H9 (cell line): ENCODE measurements around the gene GNAI2. TPM values are rescaled to one million over a fixed set of nuclear protein-coding genes. Genes with fewer than 3 reads are reported as not detected.

Experiments used
- DNase-seq: peaks from one replicate; pipeline ENCODE4 v3.0.0-alpha.2; 2017
- H2AFZ ChIP-seq: one replicate; pipeline ENCODE4 v1.6.1; 2013; ENCODE audit warnings: mild to moderate bottlenecking, low read length, control low read depth, moderate library complexity
- H2AK5ac ChIP-seq: 2 replicates; pipeline ENCODE4 v1.6.1; 2013; ENCODE audit warnings: low read length, control low read depth, mixed read lengths; ENCODE audit not compliant: insufficient read length
- H2BK120ac ChIP-seq: one replicate; pipeline ENCODE4 v1.6.1; 2013; ENCODE audit warnings: low read depth, mild to moderate bottlenecking, low read length, control low read depth, inconsistent platforms; ENCODE audit not compliant: poor library complexity, severe bottlenecking
- H2BK12ac ChIP-seq: 2 replicates; pipeline ENCODE4 v1.6.1; 2013; ENCODE audit warnings: low read length, control low read depth, mixed read lengths, low read depth; ENCODE audit not compliant: insufficient read length
- H2BK15ac ChIP-seq: 2 replicates; pipeline ENCODE4 v1.6.1; 2013; ENCODE audit warnings: low read depth, low read length, control low read depth
- H2BK20ac ChIP-seq: one replicate; pipeline ENCODE4 v1.6.1; 2013; ENCODE audit warnings: low read depth, mild to moderate bottlenecking, low read length, control low read depth, inconsistent platforms; ENCODE audit not compliant: poor library complexity, severe bottlenecking
- H2BK5ac ChIP-seq: 2 replicates; pipeline ENCODE4 v1.6.1; 2013; ENCODE audit warnings: low read length, control low read depth, mixed read lengths; ENCODE audit not compliant: insufficient read length
- H3K14ac ChIP-seq: 2 replicates; pipeline ENCODE4 v1.6.1; 2013; ENCODE audit warnings: low read length, control low read depth; ENCODE audit not compliant: insufficient read depth
- H3K18ac ChIP-seq: 2 replicates; pipeline ENCODE4 v1.6.1; 2013; ENCODE audit warnings: low read depth, mild to moderate bottlenecking, mixed read lengths, low read length, control low read depth; ENCODE audit not compliant: insufficient read length
- H3K23ac ChIP-seq: 2 replicates; pipeline ENCODE4 v1.6.1; 2013; ENCODE audit warnings: low read length, control low read depth, mixed read lengths, low read depth; ENCODE audit not compliant: insufficient read length
- H3K23me2 ChIP-seq: 2 replicates; pipeline ENCODE4 v1.6.1; 2013; ENCODE audit warnings: low read depth, mild to moderate bottlenecking, mixed read lengths, low read length, control low read depth; ENCODE audit not compliant: insufficient read length, poor library complexity, severe bottlenecking
- H3K27ac ChIP-seq: 2 replicates; pipeline ENCODE4 v1.5.1; 2013; ENCODE audit warnings: low read length, control low read depth, mixed read lengths, low read depth; ENCODE audit not compliant: insufficient read length
- H3K27me3 ChIP-seq: 2 replicates; pipeline ENCODE4 v1.6.1; 2013; ENCODE audit warnings: low read length, control low read depth, inconsistent platforms; ENCODE audit not compliant: insufficient read depth
- H3K4ac ChIP-seq: 2 replicates; pipeline ENCODE4 v1.6.1; 2013; ENCODE audit warnings: low read depth, mild to moderate bottlenecking, control low read depth, inconsistent platforms, low read length, moderate library complexity
- H3K4me1 ChIP-seq: 2 replicates; pipeline ENCODE4 v1.6.1; 2013; ENCODE audit warnings: low read length, control low read depth, inconsistent platforms; ENCODE audit not compliant: insufficient read depth
- H3K4me2 ChIP-seq: 2 replicates; pipeline ENCODE4 v1.6.1; 2013; ENCODE audit warnings: low read length, control low read depth, mixed read lengths; ENCODE audit not compliant: insufficient read length, insufficient read depth
- H3K56ac ChIP-seq: 2 replicates; pipeline ENCODE4 v1.6.1; 2013; ENCODE audit warnings: low read depth, mild to moderate bottlenecking, mixed read lengths, low read length, control low read depth; ENCODE audit not compliant: insufficient read length
- H3K79me1 ChIP-seq: 2 replicates; pipeline ENCODE4 v1.6.1; 2013; ENCODE audit warnings: low read depth, mild to moderate bottlenecking, moderate library complexity, low read length, control low read depth, inconsistent platforms; ENCODE audit not compliant: insufficient read depth, poor library complexity, severe bottlenecking
- H3K79me2 ChIP-seq: 2 replicates; pipeline ENCODE4 v1.6.1; 2013; ENCODE audit warnings: low read length, control low read depth, inconsistent platforms; ENCODE audit not compliant: insufficient read depth
- H3K9ac ChIP-seq: 2 replicates; pipeline ENCODE4 v1.6.1; 2013; ENCODE audit warnings: low read length, control low read depth, mixed read lengths; ENCODE audit not compliant: insufficient read length; ENCODE audit errors: extremely low read depth
- H3K9me3 ChIP-seq: one replicate; pipeline ENCODE4 v1.6.1; 2013; ENCODE audit warnings: low read depth, low read length, inconsistent platforms; ENCODE audit not compliant: control insufficient read depth
- H3T11ph ChIP-seq: one replicate; pipeline ENCODE4 v1.6.1; 2013; ENCODE audit warnings: mild to moderate bottlenecking, low read length, control low read depth, inconsistent platforms
- H4K20me1 ChIP-seq: one replicate; pipeline ENCODE4 v1.6.1; 2013; ENCODE audit not compliant: control insufficient read depth, insufficient read length, insufficient read depth
- H4K5ac ChIP-seq: 2 replicates; pipeline ENCODE4 v1.6.1; 2013; ENCODE audit warnings: low read depth, mild to moderate bottlenecking, mixed read lengths, low read length, control low read depth; ENCODE audit not compliant: insufficient read length
- H4K8ac ChIP-seq: replicated peaks from 2 replicates; pipeline ENCODE4 v1.6.1; 2013; ENCODE audit warnings: low read length, control low read depth, mixed read lengths, low read depth; ENCODE audit not compliant: insufficient read length
- H4K91ac ChIP-seq: 2 replicates; pipeline ENCODE4 v1.6.1; 2013; ENCODE audit warnings: low read depth, mild to moderate bottlenecking, moderate library complexity, mixed read lengths, low read length, control low read depth; ENCODE audit not compliant: insufficient read length
- H3K27ac Mint-ChIP-seq, 3 experiments: 2 replicates in 2 of 3; 3 replicates in 1 of 3; pipeline ENCODE4 v1.8.0; 2020 to 2021; ENCODE audit warnings: mixed read lengths in 3 of 3, mild to moderate bottlenecking in 1 of 3, moderate library complexity in 1 of 3
- H3K27me3 Mint-ChIP-seq: 2 replicates; pipeline ENCODE4 v1.8.0; 2021; ENCODE audit warnings: low read depth, mild to moderate bottlenecking, moderate library complexity, mixed read lengths
- H3K36me3 Mint-ChIP-seq, 3 experiments: 2 replicates in 2 of 3; 3 replicates in 1 of 3; pipeline ENCODE4 v1.8.0; 2020 to 2021; ENCODE audit warnings: low read depth in 3 of 3, mixed read lengths in 3 of 3; ENCODE audit not compliant: insufficient read depth in 1 of 3
- H3K4me1 Mint-ChIP-seq, 2 experiments: 2 replicates each; pipeline ENCODE4 v1.8.0; 2020; ENCODE audit warnings: mixed read lengths in 2 of 2
- H3K4me3 Mint-ChIP-seq, 2 experiments: 2 replicates in 1 of 2; 3 replicates in 1 of 2; pipeline ENCODE4 v1.8.0; 2020 to 2021; ENCODE audit warnings: mild to moderate bottlenecking in 2 of 2, mixed read lengths in 2 of 2, moderate library complexity in 1 of 2
- H3K9me3 Mint-ChIP-seq, 2 experiments: 2 replicates in 1 of 2; 3 replicates in 1 of 2; pipeline ENCODE4 v1.8.0; 2020; ENCODE audit warnings: mild to moderate bottlenecking in 2 of 2, mixed read lengths in 2 of 2, moderate library complexity in 1 of 2
- WGBS: extraction: QIAGEN DNeasy Blood & Tissue Kit; methylation state at CpG from one replicate; pipeline ENCODE4 v1.1.7; 2013; ENCODE audit warnings: missing lambda C conversion rate, low lambda C conversion rate, mixed read lengths; ENCODE audit not compliant: insufficient read length; ENCODE audit errors: extremely low coverage; 5-methylcytosine and 5-hydroxymethylcytosine counted together
- total RNA-seq: library from RNA; stranded (reverse); gene quantifications from 2 replicates; pipeline ENCODE4 v1.2.1, GENCODE V29; 2021
- TF ChIP-seq, protein P1 (sequence below): fragments of 200-600 bp; sonication (generic); conservative IDR thresholded peaks from 3 replicates; pipeline ENCODE4 v1.8.0; 2021; ENCODE audit warnings: antibody characterized with exemption, mild to moderate bottlenecking

GNAI2 gene
- total RNA-seq, 1 experiment from 2014 or later = 218 TPM

GRCh38 chr3:50193286-50193685 lies 42.7 kb upstream of the GNAI2 start:
- Histone ChIP-seq H4K91ac (no peak overlapping the region), H2AK5ac (no peak overlapping the region), H3K4me1 (no peaks in the 10 kb centered on the region), H3K27me3 (no peaks in the 10 kb centered on the region; the same call in 1 of the 2 replicates), H3K23me2 (no peaks in the 10 kb centered on the region), H3K9ac (no peak overlapping the region), H4K5ac (no peak overlapping the region), H3K27ac (no peak overlapping the region), H3K4me2 (no peak overlapping the region), H3K14ac (no peak overlapping the region), H2BK20ac (no peak overlapping the region), H3K79me1 (no peaks in the 10 kb centered on the region), H3T11ph (no peak overlapping the region), H4K20me1 (no peaks in the 10 kb centered on the region), H2BK12ac (no peak overlapping the region), H4K8ac (no peak overlapping the region), H3K9me3 (no peaks in the 10 kb centered on the region), H3K23ac (no peak overlapping the region), H3K4ac (no peak overlapping the region), H2AFZ (no peak overlapping the region), H3K56ac (no peak overlapping the region), H3K79me2 (no peaks in the 10 kb centered on the region), H2BK15ac (no peak overlapping the region), H2BK5ac (no peak overlapping the region), H2BK120ac (no peak overlapping the region), H3K18ac (no peak overlapping the region)
- H3K27ac Mint-ChIP-seq = no peak overlapping the region
- no peaks in the 10 kb centered on the region for H3K9me3 Mint-ChIP-seq
- peaks cover 7 to 16% of the 10 kb centered on the region in 2 experiments for H3K4me1 Mint-ChIP-seq
- no peak for DNase-seq
- H3K27me3 Mint-ChIP-seq = peaks cover 39% of the 10 kb centered on the region
- H3K4me3 Mint-ChIP-seq = no peak overlapping the region
- TF ChIP-seq, protein P1, sequence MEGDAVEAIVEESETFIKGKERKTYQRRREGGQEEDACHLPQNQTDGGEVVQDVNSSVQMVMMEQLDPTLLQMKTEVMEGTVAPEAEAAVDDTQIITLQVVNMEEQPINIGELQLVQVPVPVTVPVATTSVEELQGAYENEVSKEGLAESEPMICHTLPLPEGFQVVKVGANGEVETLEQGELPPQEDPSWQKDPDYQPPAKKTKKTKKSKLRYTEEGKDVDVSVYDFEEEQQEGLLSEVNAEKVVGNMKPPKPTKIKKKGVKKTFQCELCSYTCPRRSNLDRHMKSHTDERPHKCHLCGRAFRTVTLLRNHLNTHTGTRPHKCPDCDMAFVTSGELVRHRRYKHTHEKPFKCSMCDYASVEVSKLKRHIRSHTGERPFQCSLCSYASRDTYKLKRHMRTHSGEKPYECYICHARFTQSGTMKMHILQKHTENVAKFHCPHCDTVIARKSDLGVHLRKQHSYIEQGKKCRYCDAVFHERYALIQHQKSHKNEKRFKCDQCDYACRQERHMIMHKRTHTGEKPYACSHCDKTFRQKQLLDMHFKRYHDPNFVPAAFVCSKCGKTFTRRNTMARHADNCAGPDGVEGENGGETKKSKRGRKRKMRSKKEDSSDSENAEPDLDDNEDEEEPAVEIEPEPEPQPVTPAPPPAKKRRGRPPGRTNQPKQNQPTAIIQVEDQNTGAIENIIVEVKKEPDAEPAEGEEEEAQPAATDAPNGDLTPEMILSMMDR = no peak
- H3K36me3 Mint-ChIP-seq = no peaks in the 10 kb centered on the region
- no CpG with 5 or more reads among the region's 36 CpGs for WGBS
